HEK293 (cell line): ENCODE data around the gene ARID1A.

Experiments used
- CTCF ChIA-PET: fragments of 350-600 bp; formaldehyde crosslinking; extraction: SDS; loops from one replicate; lab custom pipeline; 2021; ENCODE audit warnings: antibody characterized with exemption; lab: Yijun Ruan, JAX
- POLR2A ChIA-PET: fragments of 300-600 bp; formaldehyde crosslinking; extraction: SDS; loops from one replicate; lab custom pipeline; 2020; ENCODE audit warnings: antibody characterized with exemption, inconsistent platforms; lab: Yijun Ruan, JAX
- H3K27ac ChIP-seq: fragments of 200-500 bp; sonication (Bioruptor generic); 2 replicates; pipeline ENCODE4 v1.5.1; 2014; ENCODE audit warnings: low read depth, low read length, control low read depth, inconsistent platforms; ENCODE audit errors: extremely low read depth
- H3K36me3 ChIP-seq, 2 experiments: fragments of 200-500 bp in 1 of 2; sonication (Bioruptor generic) in 1 of 2; 1 replicate in 1 of 2; 2 replicates in 1 of 2; pipeline ENCODE4 v1.5.1; 2014 to 2017; ENCODE audit warnings: inconsistent platforms in 2 of 2, low read length in 2 of 2; ENCODE audit not compliant: control insufficient read depth in 2 of 2, insufficient read depth in 1 of 2
- H3K4me1 ChIP-seq: fragments of 200-500 bp; sonication (Bioruptor generic); 2 replicates; pipeline ENCODE4 v1.5.1; 2014; ENCODE audit warnings: mild to moderate bottlenecking, low read length, inconsistent platforms; ENCODE audit not compliant: control insufficient read depth, insufficient read depth
- H3K4me3 ChIP-seq: 2 replicates; pipeline ENCODE4 v1.5.1; 2011; ENCODE audit warnings: low read depth, mild to moderate bottlenecking, control low read depth, low read length, moderate library complexity
- H3K9me3 ChIP-seq: fragments of 200-500 bp; sonication (Bioruptor generic); 2 replicates; pipeline ENCODE4 v1.5.1; 2014; ENCODE audit warnings: low read depth, low read length, inconsistent platforms; ENCODE audit not compliant: control insufficient read depth, insufficient read depth
- KLF10 ChIP-seq: fragments of 450-650 bp; IDR thresholded peaks from 2 replicates; pipeline ENCODE4 v1.5.1; 2018; ENCODE audit warnings: missing biosample characterization, mild to moderate bottlenecking, missing genetic modification characterization
- KLF16 ChIP-seq: fragments of 450-650 bp; formaldehyde crosslinking; IDR thresholded peaks from 2 replicates; pipeline ENCODE4 v1.5.1; 2017; ENCODE audit warnings: missing biosample characterization, missing genetic modification characterization
- KLF9 ChIP-seq: fragments of 450-650 bp; formaldehyde crosslinking; IDR thresholded peaks from 2 replicates; pipeline ENCODE4 v1.5.1; 2016; ENCODE audit warnings: missing biosample characterization, missing genetic modification characterization, low read depth
- ZFP41 ChIP-seq: fragments of 450-650 bp; formaldehyde crosslinking; IDR thresholded peaks from 2 replicates; pipeline ENCODE4 v1.5.1; 2016; ENCODE audit warnings: missing biosample characterization, missing genetic modification characterization, borderline replicate concordance
- ZFP69B ChIP-seq: fragments of 450-650 bp; formaldehyde crosslinking; IDR thresholded peaks from 2 replicates; pipeline ENCODE4 v1.5.1; 2016; ENCODE audit warnings: missing biosample characterization, missing genetic modification characterization
- ZNF174 ChIP-seq: fragments of 450-650 bp; formaldehyde crosslinking; IDR thresholded peaks from 2 replicates; pipeline ENCODE4 v1.5.0; 2017; ENCODE audit warnings: missing biosample characterization, mild to moderate bottlenecking, missing genetic modification characterization
- ZNF2 ChIP-seq: fragments of 450-650 bp; formaldehyde crosslinking; IDR thresholded peaks from 2 replicates; pipeline ENCODE4 v1.5.1; 2016; ENCODE audit warnings: missing biosample characterization, missing genetic modification characterization
- ZNF274 ChIP-seq, 2 experiments: fragments of 200-500 bp in 1 of 2; fragments of 450-650 bp in 1 of 2; sonication (Bioruptor generic) in 1 of 2; formaldehyde crosslinking in 1 of 2; IDR thresholded peaks; 2 replicates each; pipeline versions ENCODE4 v1.5.1 to v1.6.1; 2014 to 2016; ENCODE audit warnings: borderline replicate concordance in 1 of 2, inconsistent platforms in 1 of 2, low read length in 1 of 2, missing biosample characterization in 1 of 2, missing genetic modification characterization in 1 of 2
- ZNF350 ChIP-seq: fragments of 450-650 bp; formaldehyde crosslinking; IDR thresholded peaks from 2 replicates; pipeline ENCODE4 v1.5.0; 2017; ENCODE audit warnings: missing biosample characterization, mild to moderate bottlenecking, missing genetic modification characterization
- ZNF549 ChIP-seq: fragments of 450-650 bp; IDR thresholded peaks from 2 replicates; pipeline ENCODE4 v1.5.1; 2018; ENCODE audit warnings: missing biosample characterization, missing genetic modification characterization, mild to moderate bottlenecking, inconsistent platforms, moderate library complexity
- ZNF600 ChIP-seq: fragments of 450-650 bp; formaldehyde crosslinking; IDR thresholded peaks from 2 replicates; pipeline ENCODE4 v1.5.1; 2016; ENCODE audit warnings: missing biosample characterization, missing genetic modification characterization
- ZNF701 ChIP-seq: fragments of 450-650 bp; formaldehyde crosslinking; IDR thresholded peaks from 2 replicates; pipeline ENCODE4 v1.5.1; 2016; ENCODE audit warnings: missing biosample characterization, missing genetic modification characterization
- ZNF843 ChIP-seq: fragments of 450-650 bp; formaldehyde crosslinking; IDR thresholded peaks from 2 replicates; pipeline ENCODE4 v1.5.1; 2016; ENCODE audit warnings: missing biosample characterization, missing genetic modification characterization
- TF ChIP-seq, protein P1 (sequence below): fragments of 450-650 bp; formaldehyde crosslinking; IDR thresholded peaks from 2 replicates; pipeline ENCODE4 v1.5.1; 2016; ENCODE audit warnings: missing biosample characterization, missing genetic modification characterization
- TF ChIP-seq, protein P2 (sequence below): fragments of 450-650 bp; formaldehyde crosslinking; IDR thresholded peaks from 2 replicates; pipeline ENCODE4 v1.5.0; 2017; ENCODE audit warnings: missing biosample characterization, missing genetic modification characterization, borderline replicate concordance
- TF ChIP-seq, protein P3 (sequence below): fragments of 450-650 bp; formaldehyde crosslinking; IDR thresholded peaks from 2 replicates; pipeline ENCODE4 v1.5.1; 2017; ENCODE audit warnings: missing biosample characterization, missing genetic modification characterization

Gene ARID1A

DNA sequence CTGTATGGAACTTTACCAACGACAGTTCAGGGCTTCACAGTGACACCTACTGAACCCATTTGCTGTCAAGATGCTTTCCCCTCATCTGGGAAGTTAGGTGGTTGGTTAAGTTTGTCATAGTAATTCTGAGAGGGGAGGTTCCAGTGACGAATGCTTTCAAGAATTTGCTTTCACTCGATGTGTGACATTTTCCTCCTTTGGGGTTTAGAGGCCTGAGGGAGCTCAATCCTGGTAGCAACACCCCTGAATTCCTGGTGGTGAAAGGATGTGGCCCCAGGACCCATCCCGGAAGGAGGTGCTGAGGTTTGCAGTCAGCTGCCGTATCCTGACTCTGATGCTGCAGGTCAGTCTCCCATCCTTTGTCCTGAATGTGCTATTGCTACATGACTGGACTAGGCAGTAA lies 94.7 kb downstream of the ARID1A start:
- TF ChIP-seq, protein P1, sequence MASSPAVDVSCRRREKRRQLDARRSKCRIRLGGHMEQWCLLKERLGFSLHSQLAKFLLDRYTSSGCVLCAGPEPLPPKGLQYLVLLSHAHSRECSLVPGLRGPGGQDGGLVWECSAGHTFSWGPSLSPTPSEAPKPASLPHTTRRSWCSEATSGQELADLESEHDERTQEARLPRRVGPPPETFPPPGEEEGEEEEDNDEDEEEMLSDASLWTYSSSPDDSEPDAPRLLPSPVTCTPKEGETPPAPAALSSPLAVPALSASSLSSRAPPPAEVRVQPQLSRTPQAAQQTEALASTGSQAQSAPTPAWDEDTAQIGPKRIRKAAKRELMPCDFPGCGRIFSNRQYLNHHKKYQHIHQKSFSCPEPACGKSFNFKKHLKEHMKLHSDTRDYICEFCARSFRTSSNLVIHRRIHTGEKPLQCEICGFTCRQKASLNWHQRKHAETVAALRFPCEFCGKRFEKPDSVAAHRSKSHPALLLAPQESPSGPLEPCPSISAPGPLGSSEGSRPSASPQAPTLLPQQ (tag by site-specific recombination): no peak
- TF ChIP-seq, protein P2, sequence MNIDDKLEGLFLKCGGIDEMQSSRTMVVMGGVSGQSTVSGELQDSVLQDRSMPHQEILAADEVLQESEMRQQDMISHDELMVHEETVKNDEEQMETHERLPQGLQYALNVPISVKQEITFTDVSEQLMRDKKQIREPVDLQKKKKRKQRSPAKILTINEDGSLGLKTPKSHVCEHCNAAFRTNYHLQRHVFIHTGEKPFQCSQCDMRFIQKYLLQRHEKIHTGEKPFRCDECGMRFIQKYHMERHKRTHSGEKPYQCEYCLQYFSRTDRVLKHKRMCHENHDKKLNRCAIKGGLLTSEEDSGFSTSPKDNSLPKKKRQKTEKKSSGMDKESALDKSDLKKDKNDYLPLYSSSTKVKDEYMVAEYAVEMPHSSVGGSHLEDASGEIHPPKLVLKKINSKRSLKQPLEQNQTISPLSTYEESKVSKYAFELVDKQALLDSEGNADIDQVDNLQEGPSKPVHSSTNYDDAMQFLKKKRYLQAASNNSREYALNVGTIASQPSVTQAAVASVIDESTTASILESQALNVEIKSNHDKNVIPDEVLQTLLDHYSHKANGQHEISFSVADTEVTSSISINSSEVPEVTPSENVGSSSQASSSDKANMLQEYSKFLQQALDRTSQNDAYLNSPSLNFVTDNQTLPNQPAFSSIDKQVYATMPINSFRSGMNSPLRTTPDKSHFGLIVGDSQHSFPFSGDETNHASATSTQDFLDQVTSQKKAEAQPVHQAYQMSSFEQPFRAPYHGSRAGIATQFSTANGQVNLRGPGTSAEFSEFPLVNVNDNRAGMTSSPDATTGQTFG (tag by site-specific recombination): no peak
- no peak for TF ChIP-seq ZNF274 (IDR thresholded peaks at IDR 0.05; ENCODE audit: low read length)
- no peak for TF ChIP-seq ZNF274 (tag by site-specific recombination; IDR thresholded peaks at IDR 0.05; ENCODE audit: borderline replicate concordance)
- no peak for TF ChIP-seq ZFP69B
- TF ChIP-seq ZNF350: no peak
- TF ChIP-seq ZNF701 (tag by site-specific recombination): no peak
- TF ChIP-seq KLF16 (tag by site-specific recombination): no peak
- no peak for TF ChIP-seq ZNF174 (tag by site-specific recombination)
- TF ChIP-seq ZNF549: no peak
- H3K36me3 ChIP-seq: peaks cover 0 to 25% of the 10 kb centered on the region in 2 experiments; a peak in 2 of 3 replicates
- CTCF ChIA-PET: interaction anchor here (0.7 to 6.8 kb wide), 14 partner anchors 47 to 1854 kb away, joined by 3 to 281 read pairs (median 3); no protein-coding TSS in a partner anchor
- peaks cover 5% of the 10 kb centered on the region; the same call in 1 of the 2 replicates for H3K4me1 ChIP-seq
- POLR2A ChIA-PET: interaction anchor here (1.3 to 3.8 kb wide), 3 partner anchors 93 to 187 kb away, joined by 4 to 56 read pairs (median 7); partner anchors contain the start of gene ARID1A
- H3K9me3 ChIP-seq: no peaks in the 10 kb centered on the region
- no peak overlapping the region for H3K27ac ChIP-seq
- H3K4me3 ChIP-seq: no peak overlapping the region

DNA sequence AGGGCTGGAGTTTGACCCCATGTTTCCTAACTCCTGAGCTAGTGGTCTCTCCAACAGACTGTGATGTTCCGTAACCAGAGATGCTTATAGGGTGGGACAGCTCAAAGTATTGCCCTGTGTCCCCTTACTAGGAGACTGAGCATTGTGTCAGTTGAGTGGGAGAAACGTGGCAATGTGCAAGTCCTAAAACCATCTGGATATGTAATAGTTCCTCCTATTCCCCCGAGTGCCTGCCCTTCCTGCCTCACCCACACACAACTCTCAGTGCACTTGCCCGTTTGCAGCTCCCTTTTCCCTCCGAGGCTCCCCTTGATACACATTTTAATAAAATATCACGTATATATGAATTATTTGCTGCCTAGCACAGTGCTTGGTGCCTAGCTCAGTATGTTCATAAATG lies 95.3 kb downstream of the ARID1A start:
- POLR2A ChIA-PET: interaction anchor here (1.3 kb wide), 1 partner anchor 99 kb away, joined by 4 read pairs; no protein-coding TSS in a partner anchor
- Histone ChIP-seq H3K4me3 (no peak overlapping the region), H3K36me3 (peaks cover 0 to 25% of the 10 kb centered on the region in 2 experiments; a peak in 2 of 3 replicates), H3K4me1 (peaks cover 5% of the 10 kb centered on the region; the same call in 1 of the 2 replicates), H3K9me3 (no peaks in the 10 kb centered on the region), H3K27ac (no peak overlapping the region)
- CTCF ChIA-PET: interaction anchor here (0.8 to 6.8 kb wide), 10 partner anchors 18 to 291 kb away, joined by 3 to 281 read pairs (median 4); no protein-coding TSS in a partner anchor
- TF ChIP-seq ZNF2 (no peak), KLF9 (tag by site-specific recombination) (no peak), ZNF843 (no peak), KLF10 (tag by site-specific recombination) (no peak), ZFP41 (tag by site-specific recombination) (no peak), ZNF600 (tag by site-specific recombination) (no peak)
- TF ChIP-seq, protein P3, sequence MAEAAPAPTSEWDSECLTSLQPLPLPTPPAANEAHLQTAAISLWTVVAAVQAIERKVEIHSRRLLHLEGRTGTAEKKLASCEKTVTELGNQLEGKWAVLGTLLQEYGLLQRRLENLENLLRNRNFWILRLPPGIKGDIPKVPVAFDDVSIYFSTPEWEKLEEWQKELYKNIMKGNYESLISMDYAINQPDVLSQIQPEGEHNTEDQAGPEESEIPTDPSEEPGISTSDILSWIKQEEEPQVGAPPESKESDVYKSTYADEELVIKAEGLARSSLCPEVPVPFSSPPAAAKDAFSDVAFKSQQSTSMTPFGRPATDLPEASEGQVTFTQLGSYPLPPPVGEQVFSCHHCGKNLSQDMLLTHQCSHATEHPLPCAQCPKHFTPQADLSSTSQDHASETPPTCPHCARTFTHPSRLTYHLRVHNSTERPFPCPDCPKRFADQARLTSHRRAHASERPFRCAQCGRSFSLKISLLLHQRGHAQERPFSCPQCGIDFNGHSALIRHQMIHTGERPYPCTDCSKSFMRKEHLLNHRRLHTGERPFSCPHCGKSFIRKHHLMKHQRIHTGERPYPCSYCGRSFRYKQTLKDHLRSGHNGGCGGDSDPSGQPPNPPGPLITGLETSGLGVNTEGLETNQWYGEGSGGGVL: no peak
